SK-N-SH treated with all-trans-retinoic acid at 6 μM for 48 hours (cell line): ENCODE results near the gene VAPA.

Experiments used
- CREB5 ChIP-seq: fragments of 250-450 bp; sonication (Bioruptor Pico); IDR thresholded peaks from 2 replicates; pipeline ENCODE4 v1.5.1; 2020; ENCODE audit warnings: low read depth, mild to moderate bottlenecking, moderate library complexity
- CSRNP3 ChIP-seq: fragments of 250-450 bp; sonication (Bioruptor Pico); IDR thresholded peaks from 2 replicates; pipeline ENCODE4 v1.5.1; 2021; ENCODE audit warnings: mild to moderate bottlenecking, moderate library complexity
- PATZ1 ChIP-seq: fragments of 250-450 bp; sonication (Bioruptor Pico); IDR thresholded peaks from 2 replicates; pipeline ENCODE4 v1.8.0; 2020; ENCODE audit warnings: mild to moderate bottlenecking, moderate library complexity, borderline replicate concordance
- RARB ChIP-seq: fragments of 250-450 bp; sonication (Bioruptor Pico); IDR thresholded peaks from 2 replicates; pipeline ENCODE4 v1.8.0; 2021; ENCODE audit warnings: mild to moderate bottlenecking, moderate library complexity
- ZC3H10 ChIP-seq: fragments of 250-450 bp; sonication (Bioruptor Pico); IDR thresholded peaks from 2 replicates; pipeline ENCODE4 v1.5.1; 2021; ENCODE audit warnings: mild to moderate bottlenecking, moderate library complexity
- ZNF565 ChIP-seq: fragments of 450-650 bp; formaldehyde crosslinking; conservative IDR thresholded peaks from 2 replicates; pipeline ENCODE4 v1.5.0; 2020; ENCODE audit warnings: low read depth, mild to moderate bottlenecking, moderate library complexity

GRCh38 chr18:9987931-9988330 lies 74.1 kb downstream of the VAPA start:
- TF ChIP-seq CSRNP3 (no peak), RARB (CRISPR knock-in tag) (no peak), CREB5 (CRISPR knock-in tag) (no peak), ZC3H10 (CRISPR knock-in tag) (no peak), ZNF565 (CRISPR knock-in tag) (no peak), PATZ1 (CRISPR knock-in tag) (no peak)
